ENCODE results near the gene PTPRK.

DNA sequence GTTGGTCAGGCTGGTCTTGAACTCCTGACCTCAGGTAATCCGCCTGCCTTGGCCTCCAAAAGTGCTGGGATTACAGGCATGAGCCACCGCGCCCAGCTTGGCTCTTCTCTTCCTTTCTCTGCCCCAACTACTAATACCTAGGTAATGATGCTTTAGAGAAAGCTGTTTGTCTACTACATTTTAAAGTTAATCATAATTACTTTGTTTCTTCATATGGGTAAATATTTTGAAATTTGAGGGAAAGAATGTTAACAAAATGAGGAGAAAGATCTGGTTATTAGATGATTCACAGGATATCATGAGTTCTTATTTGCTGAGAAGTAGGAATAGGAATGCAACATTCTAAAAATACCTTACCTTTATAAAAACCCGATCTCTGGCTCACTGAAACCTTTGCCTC lies 18.4 kb upstream of the PTPRK start:
- TF ChIP-seq, protein P1, sequence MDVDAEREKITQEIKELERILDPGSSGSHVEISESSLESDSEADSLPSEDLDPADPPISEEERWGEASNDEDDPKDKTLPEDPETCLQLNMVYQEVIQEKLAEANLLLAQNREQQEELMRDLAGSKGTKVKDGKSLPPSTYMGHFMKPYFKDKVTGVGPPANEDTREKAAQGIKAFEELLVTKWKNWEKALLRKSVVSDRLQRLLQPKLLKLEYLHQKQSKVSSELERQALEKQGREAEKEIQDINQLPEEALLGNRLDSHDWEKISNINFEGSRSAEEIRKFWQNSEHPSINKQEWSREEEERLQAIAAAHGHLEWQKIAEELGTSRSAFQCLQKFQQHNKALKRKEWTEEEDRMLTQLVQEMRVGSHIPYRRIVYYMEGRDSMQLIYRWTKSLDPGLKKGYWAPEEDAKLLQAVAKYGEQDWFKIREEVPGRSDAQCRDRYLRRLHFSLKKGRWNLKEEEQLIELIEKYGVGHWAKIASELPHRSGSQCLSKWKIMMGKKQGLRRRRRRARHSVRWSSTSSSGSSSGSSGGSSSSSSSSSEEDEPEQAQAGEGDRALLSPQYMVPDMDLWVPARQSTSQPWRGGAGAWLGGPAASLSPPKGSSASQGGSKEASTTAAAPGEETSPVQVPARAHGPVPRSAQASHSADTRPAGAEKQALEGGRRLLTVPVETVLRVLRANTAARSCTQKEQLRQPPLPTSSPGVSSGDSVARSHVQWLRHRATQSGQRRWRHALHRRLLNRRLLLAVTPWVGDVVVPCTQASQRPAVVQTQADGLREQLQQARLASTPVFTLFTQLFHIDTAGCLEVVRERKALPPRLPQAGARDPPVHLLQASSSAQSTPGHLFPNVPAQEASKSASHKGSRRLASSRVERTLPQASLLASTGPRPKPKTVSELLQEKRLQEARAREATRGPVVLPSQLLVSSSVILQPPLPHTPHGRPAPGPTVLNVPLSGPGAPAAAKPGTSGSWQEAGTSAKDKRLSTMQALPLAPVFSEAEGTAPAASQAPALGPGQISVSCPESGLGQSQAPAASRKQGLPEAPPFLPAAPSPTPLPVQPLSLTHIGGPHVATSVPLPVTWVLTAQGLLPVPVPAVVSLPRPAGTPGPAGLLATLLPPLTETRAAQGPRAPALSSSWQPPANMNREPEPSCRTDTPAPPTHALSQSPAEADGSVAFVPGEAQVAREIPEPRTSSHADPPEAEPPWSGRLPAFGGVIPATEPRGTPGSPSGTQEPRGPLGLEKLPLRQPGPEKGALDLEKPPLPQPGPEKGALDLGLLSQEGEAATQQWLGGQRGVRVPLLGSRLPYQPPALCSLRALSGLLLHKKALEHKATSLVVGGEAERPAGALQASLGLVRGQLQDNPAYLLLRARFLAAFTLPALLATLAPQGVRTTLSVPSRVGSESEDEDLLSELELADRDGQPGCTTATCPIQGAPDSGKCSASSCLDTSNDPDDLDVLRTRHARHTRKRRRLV (CRISPR knock-in tag; IDR thresholded peaks at IDR 0.05) = no peak
- no peak for TF ChIP-seq HOXD1 (CRISPR knock-in tag; IDR thresholded peaks at IDR 0.05)
- TF ChIP-seq, protein P2, sequence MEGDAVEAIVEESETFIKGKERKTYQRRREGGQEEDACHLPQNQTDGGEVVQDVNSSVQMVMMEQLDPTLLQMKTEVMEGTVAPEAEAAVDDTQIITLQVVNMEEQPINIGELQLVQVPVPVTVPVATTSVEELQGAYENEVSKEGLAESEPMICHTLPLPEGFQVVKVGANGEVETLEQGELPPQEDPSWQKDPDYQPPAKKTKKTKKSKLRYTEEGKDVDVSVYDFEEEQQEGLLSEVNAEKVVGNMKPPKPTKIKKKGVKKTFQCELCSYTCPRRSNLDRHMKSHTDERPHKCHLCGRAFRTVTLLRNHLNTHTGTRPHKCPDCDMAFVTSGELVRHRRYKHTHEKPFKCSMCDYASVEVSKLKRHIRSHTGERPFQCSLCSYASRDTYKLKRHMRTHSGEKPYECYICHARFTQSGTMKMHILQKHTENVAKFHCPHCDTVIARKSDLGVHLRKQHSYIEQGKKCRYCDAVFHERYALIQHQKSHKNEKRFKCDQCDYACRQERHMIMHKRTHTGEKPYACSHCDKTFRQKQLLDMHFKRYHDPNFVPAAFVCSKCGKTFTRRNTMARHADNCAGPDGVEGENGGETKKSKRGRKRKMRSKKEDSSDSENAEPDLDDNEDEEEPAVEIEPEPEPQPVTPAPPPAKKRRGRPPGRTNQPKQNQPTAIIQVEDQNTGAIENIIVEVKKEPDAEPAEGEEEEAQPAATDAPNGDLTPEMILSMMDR (CRISPR knock-in tag; IDR thresholded peaks at IDR 0.05) = no peak
- no peak for TF ChIP-seq ZNF749 (CRISPR knock-in tag; IDR thresholded peaks at IDR 0.05; ENCODE audit: borderline replicate concordance)
- TF ChIP-seq NCOA5 (CRISPR knock-in tag; IDR thresholded peaks at IDR 0.05) = no peak
- TF ChIP-seq, protein P3, sequence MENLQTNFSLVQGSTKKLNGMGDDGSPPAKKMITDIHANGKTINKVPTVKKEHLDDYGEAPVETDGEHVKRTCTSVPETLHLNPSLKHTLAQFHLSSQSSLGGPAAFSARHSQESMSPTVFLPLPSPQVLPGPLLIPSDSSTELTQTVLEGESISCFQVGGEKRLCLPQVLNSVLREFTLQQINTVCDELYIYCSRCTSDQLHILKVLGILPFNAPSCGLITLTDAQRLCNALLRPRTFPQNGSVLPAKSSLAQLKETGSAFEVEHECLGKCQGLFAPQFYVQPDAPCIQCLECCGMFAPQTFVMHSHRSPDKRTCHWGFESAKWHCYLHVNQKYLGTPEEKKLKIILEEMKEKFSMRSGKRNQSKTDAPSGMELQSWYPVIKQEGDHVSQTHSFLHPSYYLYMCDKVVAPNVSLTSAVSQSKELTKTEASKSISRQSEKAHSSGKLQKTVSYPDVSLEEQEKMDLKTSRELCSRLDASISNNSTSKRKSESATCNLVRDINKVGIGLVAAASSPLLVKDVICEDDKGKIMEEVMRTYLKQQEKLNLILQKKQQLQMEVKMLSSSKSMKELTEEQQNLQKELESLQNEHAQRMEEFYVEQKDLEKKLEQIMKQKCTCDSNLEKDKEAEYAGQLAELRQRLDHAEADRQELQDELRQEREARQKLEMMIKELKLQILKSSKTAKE (CRISPR knock-in tag; IDR thresholded peaks at IDR 0.05; ENCODE audit: borderline replicate concordance) = no peak
- no peak for TF ChIP-seq POLR2A (IDR thresholded peaks at IDR 0.05; ENCODE audit: insufficient read depth in 1 of 2, low read depth in 2 of 2, low read length in 2 of 2)
- TF ChIP-seq, protein P4, sequence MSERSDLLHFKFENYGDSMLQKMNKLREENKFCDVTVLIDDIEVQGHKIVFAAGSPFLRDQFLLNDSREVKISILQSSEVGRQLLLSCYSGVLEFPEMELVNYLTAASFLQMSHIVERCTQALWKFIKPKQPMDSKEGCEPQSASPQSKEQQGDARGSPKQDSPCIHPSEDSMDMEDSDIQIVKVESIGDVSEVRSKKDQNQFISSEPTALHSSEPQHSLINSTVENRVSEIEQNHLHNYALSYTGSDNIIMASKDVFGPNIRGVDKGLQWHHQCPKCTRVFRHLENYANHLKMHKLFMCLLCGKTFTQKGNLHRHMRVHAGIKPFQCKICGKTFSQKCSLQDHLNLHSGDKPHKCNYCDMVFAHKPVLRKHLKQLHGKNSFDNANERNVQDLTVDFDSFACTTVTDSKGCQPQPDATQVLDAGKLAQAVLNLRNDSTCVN (CRISPR knock-in tag; IDR thresholded peaks at IDR 0.05; ENCODE audit: borderline replicate concordance) = no peak
- TF ChIP-seq EED (CRISPR knock-in tag; IDR thresholded peaks at IDR 0.05) = no peak
- TF ChIP-seq, protein P5, sequence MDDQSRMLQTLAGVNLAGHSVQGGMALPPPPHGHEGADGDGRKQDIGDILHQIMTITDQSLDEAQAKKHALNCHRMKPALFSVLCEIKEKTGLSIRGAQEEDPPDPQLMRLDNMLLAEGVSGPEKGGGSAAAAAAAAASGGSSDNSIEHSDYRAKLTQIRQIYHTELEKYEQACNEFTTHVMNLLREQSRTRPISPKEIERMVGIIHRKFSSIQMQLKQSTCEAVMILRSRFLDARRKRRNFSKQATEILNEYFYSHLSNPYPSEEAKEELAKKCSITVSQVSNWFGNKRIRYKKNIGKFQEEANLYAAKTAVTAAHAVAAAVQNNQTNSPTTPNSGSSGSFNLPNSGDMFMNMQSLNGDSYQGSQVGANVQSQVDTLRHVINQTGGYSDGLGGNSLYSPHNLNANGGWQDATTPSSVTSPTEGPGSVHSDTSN (CRISPR knock-in tag; IDR thresholded peaks at IDR 0.05; ENCODE audit: borderline replicate concordance) = no peak
- TF ChIP-seq SRSF9 (IDR thresholded peaks at IDR 0.05; ENCODE audit: borderline replicate concordance, insufficient read depth, low read depth, low read length, poor library complexity, severe bottlenecking) = no peak
- TF ChIP-seq, protein P6, sequence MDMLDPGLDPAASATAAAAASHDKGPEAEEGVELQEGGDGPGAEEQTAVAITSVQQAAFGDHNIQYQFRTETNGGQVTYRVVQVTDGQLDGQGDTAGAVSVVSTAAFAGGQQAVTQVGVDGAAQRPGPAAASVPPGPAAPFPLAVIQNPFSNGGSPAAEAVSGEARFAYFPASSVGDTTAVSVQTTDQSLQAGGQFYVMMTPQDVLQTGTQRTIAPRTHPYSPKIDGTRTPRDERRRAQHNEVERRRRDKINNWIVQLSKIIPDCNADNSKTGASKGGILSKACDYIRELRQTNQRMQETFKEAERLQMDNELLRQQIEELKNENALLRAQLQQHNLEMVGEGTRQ (IDR thresholded peaks at IDR 0.05; ENCODE audit: low read depth, low read length) = no peak
- TF ChIP-seq, protein P6 (CRISPR knock-in tag; IDR thresholded peaks at IDR 0.05; ENCODE audit: borderline replicate concordance) = no peak

Data from HepG2 (cell line).